ENCODE measurements around the gene MAPKAP1.

MAPKAP1 gene

GRCh38 chr9:125399165-125399564 is 307.8 kb downstream of the MAPKAP1 start:
- Histone ChIP-seq H3K4me3 (ENCODE audit: insufficient read depth, low read length, poor library complexity, severe bottlenecking) (no peak overlapping the region), H3K9me2 (replicated peaks; ENCODE audit: insufficient read depth, low read length) (no peaks in the 10 kb centered on the region), H3K9me3 (ENCODE audit: insufficient read depth, low read length) (no peaks in the 10 kb centered on the region), H3K4me2 (ENCODE audit: low read depth, low read length, poor library complexity, severe bottlenecking) (no peak overlapping the region), H3K36me3 (ENCODE audit: low read length) (no peaks in the 10 kb centered on the region), H3K79me2 (ENCODE audit: insufficient read depth, low read length) (no peaks in the 10 kb centered on the region), H3K27me3 (ENCODE audit: low read length) (no peaks in the 10 kb centered on the region), H3F3A (ENCODE audit: insufficient read depth) (no peaks in the 10 kb centered on the region), H3K27ac (ENCODE audit: low read depth, low read length) (no peak overlapping the region), H3K9ac (ENCODE audit: low read length) (no peak overlapping the region), H4K20me1 (ENCODE audit: low read depth, low read length) (no peaks in the 10 kb centered on the region), H2AFZ (ENCODE audit: low read depth, low read length, severe bottlenecking) (no peak overlapping the region)
- TF ChIP-seq CTCF (IDR thresholded peaks at IDR 0.05; ENCODE audit: insufficient read depth, low read length, poor library complexity, severe bottlenecking) (no peak), EZH2phosphoT487 (conservative IDR thresholded peaks at IDR 0.05; ENCODE audit: low read length) (no peak)

GRCh38 chr9:125398243-125398642 is 308.8 kb downstream of the MAPKAP1 start:
- no peaks in the 10 kb centered on the region for H3K79me2 ChIP-seq (ENCODE audit: insufficient read depth, low read length)
- H3K9me2 ChIP-seq (replicated peaks; ENCODE audit: insufficient read depth, low read length): no peaks in the 10 kb centered on the region
- no peak overlapping the region for H3K9ac ChIP-seq (ENCODE audit: low read length)
- no peaks in the 10 kb centered on the region for H4K20me1 ChIP-seq (ENCODE audit: low read depth, low read length)
- no peak overlapping the region for H3K4me3 ChIP-seq (ENCODE audit: insufficient read depth, low read length, poor library complexity, severe bottlenecking)
- no peak overlapping the region for H2AFZ ChIP-seq (ENCODE audit: low read depth, low read length, severe bottlenecking)
- H3K9me3 ChIP-seq (ENCODE audit: insufficient read depth, low read length): no peaks in the 10 kb centered on the region
- no peaks in the 10 kb centered on the region for H3F3A ChIP-seq (ENCODE audit: insufficient read depth)
- no peaks in the 10 kb centered on the region for H3K27me3 ChIP-seq (ENCODE audit: low read length)
- no peak overlapping the region for H3K27ac ChIP-seq (ENCODE audit: low read depth, low read length)
- H3K4me2 ChIP-seq (ENCODE audit: low read depth, low read length, poor library complexity, severe bottlenecking): no peak overlapping the region
- no peaks in the 10 kb centered on the region for H3K36me3 ChIP-seq (ENCODE audit: low read length)
- TF ChIP-seq EZH2phosphoT487 (conservative IDR thresholded peaks at IDR 0.05; ENCODE audit: low read length) (no peak), CTCF (IDR thresholded peaks at IDR 0.05; ENCODE audit: insufficient read depth, low read length, poor library complexity, severe bottlenecking) (no peak)

- Histone ChIP-seq H3K4me3 (ENCODE audit: insufficient read depth, low read length, poor library complexity, severe bottlenecking) (no peak overlapping the region), H3K79me2 (ENCODE audit: insufficient read depth, low read length) (no peaks in the 10 kb centered on the region), H3F3A (ENCODE audit: insufficient read depth) (no peaks in the 10 kb centered on the region), H3K4me2 (ENCODE audit: low read depth, low read length, poor library complexity, severe bottlenecking) (no peak overlapping the region), H3K36me3 (ENCODE audit: low read length) (no peaks in the 10 kb centered on the region), H4K20me1 (ENCODE audit: low read depth, low read length) (no peaks in the 10 kb centered on the region), H3K9me2 (replicated peaks; ENCODE audit: insufficient read depth, low read length) (no peaks in the 10 kb centered on the region), H3K27ac (ENCODE audit: low read depth, low read length) (no peak overlapping the region), H2AFZ (ENCODE audit: low read depth, low read length, severe bottlenecking) (no peak overlapping the region), H3K9me3 (ENCODE audit: insufficient read depth, low read length) (no peaks in the 10 kb centered on the region), H3K9ac (ENCODE audit: low read length) (no peak overlapping the region), H3K27me3 (ENCODE audit: low read length) (no peaks in the 10 kb centered on the region)
- no peak for TF ChIP-seq EZH2phosphoT487 (conservative IDR thresholded peaks at IDR 0.05; ENCODE audit: low read length)
These were observed 309.3 kb downstream of the MAPKAP1 start for GRCh38 chr9:125397736-125398135.

GRCh38 chr9:125396799-125397198 is 310.2 kb downstream of the MAPKAP1 start:
- Histone ChIP-seq H3K27me3 (ENCODE audit: low read length) (no peaks in the 10 kb centered on the region), H3F3A (ENCODE audit: insufficient read depth) (no peaks in the 10 kb centered on the region)

More at GRCh38 chr9:125396799-125397198, 310.2 kb downstream of the MAPKAP1 start:
- Histone ChIP-seq H3K4me3 (ENCODE audit: insufficient read depth, low read length, poor library complexity, severe bottlenecking) (no peak overlapping the region), H3K36me3 (ENCODE audit: low read length) (no peaks in the 10 kb centered on the region), H3K9me3 (ENCODE audit: insufficient read depth, low read length) (no peaks in the 10 kb centered on the region), H2AFZ (ENCODE audit: low read depth, low read length, severe bottlenecking) (no peak overlapping the region), H3K9me2 (replicated peaks; ENCODE audit: insufficient read depth, low read length) (no peaks in the 10 kb centered on the region), H4K20me1 (ENCODE audit: low read depth, low read length) (no peaks in the 10 kb centered on the region), H3K79me2 (ENCODE audit: insufficient read depth, low read length) (no peaks in the 10 kb centered on the region), H3K27ac (ENCODE audit: low read depth, low read length) (no peak overlapping the region), H3K4me2 (ENCODE audit: low read depth, low read length, poor library complexity, severe bottlenecking) (no peak overlapping the region), H3K9ac (ENCODE audit: low read length) (no peak overlapping the region)
- no peak for TF ChIP-seq CTCF (IDR thresholded peaks at IDR 0.05; ENCODE audit: insufficient read depth, low read length, poor library complexity, severe bottlenecking)
- TF ChIP-seq EZH2phosphoT487 (conservative IDR thresholded peaks at IDR 0.05; ENCODE audit: low read length): no peak
